PFSK-1 (cell line): ENCODE results near the gene ARHGAP10.

Source experiments
- FOXP2 ChIP-seq: optimal IDR thresholded peaks from 2 replicates; pipeline ENCODE3; 2011; ENCODE audit warnings: borderline replicate concordance, control low read depth, inconsistent platforms; ENCODE audit not compliant: insufficient read depth; ENCODE audit errors: extremely low read length, extremely low read depth
- POLR2AphosphoS5 ChIP-seq: IDR thresholded peaks from 2 replicates; pipeline ENCODE4 v1.6.1; 2012; ENCODE audit warnings: low read depth, mild to moderate bottlenecking, control low read depth, low read length, moderate library complexity
- SIN3A ChIP-seq: IDR thresholded peaks from 2 replicates; pipeline ENCODE4 v1.6.1; 2012; ENCODE audit warnings: mild to moderate bottlenecking, low read length, moderate library complexity, borderline replicate concordance; ENCODE audit not compliant: insufficient read depth
- TAF1 ChIP-seq: IDR thresholded peaks from 2 replicates; pipeline ENCODE4 v1.6.1; 2012; ENCODE audit warnings: low read length, control low read depth, borderline replicate concordance; ENCODE audit not compliant: insufficient read depth
- TF ChIP-seq, protein P1 (sequence below), 2 experiments: IDR thresholded peaks; 2 replicates each; pipeline versions ENCODE4 v1.6.1 to v1.8.0; 2011 to 2012; ENCODE audit warnings: low read depth in 2 of 2, low read length in 2 of 2, control low read depth in 1 of 2, inconsistent platforms in 1 of 2, mild to moderate bottlenecking in 1 of 2, moderate library complexity in 1 of 2; ENCODE audit not compliant: insufficient read depth in 1 of 2

The ARHGAP10 gene

DNA sequence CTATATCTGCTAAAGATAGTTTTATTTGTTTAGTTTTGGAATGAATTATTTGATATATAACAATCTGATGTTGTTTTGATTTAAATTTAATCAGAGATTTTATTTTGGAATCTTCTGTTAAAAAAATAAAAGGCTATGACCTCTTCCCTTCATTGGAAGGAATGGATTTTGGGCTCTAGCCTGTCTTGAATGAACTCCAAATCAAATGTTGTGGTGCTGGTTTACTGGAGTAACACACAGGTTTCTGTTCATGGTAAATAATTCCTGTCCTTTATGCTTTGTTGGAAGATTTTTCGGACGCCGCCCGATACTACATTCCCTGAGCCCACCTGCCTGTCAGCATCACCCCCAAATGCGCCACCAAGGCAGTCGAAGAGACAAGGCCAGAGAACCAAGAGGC lies 291.1 kb downstream of the ARHGAP10 start:
- TF ChIP-seq SIN3A (no peak), POLR2AphosphoS5 (no peak), TAF1 (no peak), FOXP2 (no peak)
- TF ChIP-seq, protein P1, sequence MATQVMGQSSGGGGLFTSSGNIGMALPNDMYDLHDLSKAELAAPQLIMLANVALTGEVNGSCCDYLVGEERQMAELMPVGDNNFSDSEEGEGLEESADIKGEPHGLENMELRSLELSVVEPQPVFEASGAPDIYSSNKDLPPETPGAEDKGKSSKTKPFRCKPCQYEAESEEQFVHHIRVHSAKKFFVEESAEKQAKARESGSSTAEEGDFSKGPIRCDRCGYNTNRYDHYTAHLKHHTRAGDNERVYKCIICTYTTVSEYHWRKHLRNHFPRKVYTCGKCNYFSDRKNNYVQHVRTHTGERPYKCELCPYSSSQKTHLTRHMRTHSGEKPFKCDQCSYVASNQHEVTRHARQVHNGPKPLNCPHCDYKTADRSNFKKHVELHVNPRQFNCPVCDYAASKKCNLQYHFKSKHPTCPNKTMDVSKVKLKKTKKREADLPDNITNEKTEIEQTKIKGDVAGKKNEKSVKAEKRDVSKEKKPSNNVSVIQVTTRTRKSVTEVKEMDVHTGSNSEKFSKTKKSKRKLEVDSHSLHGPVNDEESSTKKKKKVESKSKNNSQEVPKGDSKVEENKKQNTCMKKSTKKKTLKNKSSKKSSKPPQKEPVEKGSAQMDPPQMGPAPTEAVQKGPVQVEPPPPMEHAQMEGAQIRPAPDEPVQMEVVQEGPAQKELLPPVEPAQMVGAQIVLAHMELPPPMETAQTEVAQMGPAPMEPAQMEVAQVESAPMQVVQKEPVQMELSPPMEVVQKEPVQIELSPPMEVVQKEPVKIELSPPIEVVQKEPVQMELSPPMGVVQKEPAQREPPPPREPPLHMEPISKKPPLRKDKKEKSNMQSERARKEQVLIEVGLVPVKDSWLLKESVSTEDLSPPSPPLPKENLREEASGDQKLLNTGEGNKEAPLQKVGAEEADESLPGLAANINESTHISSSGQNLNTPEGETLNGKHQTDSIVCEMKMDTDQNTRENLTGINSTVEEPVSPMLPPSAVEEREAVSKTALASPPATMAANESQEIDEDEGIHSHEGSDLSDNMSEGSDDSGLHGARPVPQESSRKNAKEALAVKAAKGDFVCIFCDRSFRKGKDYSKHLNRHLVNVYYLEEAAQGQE (IDR thresholded peaks at IDR 0.05; ENCODE audit: insufficient read depth in 1 of 2, low read depth in 2 of 2, low read length in 2 of 2) = no peak

DNA sequence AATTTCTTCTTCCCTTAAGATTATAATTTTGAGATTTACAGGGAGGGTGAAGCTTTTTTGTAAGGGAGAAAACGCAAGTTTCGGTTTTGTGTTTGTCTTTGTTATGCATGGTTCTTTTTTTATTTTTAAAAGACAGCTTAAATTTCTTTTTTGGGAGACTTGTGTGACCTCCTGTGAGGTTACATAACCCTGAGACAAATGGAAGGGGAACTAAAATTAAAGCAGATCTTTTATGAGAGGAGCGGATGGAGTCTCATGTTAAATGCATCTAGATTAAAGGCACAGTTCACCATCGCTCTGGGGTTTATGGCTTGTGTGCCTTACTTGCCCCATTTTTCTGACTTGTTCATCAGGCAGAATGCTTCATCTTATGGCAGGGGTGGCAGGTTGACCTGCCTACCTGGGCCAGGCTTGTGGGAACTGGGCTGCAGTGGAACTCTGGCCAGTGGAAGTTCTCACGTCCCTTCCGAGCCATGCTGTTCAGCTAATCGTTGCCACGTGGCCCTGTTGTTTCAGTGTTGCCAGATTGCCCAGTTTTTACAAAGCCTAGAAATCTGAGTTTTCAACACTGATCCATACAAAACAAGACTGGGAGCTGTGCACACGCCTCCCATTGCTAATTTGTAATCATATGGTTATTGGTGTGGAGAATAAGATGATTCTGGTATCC lies 291.8 kb downstream of the ARHGAP10 start:
- TF ChIP-seq SIN3A (no peak), TAF1 (no peak), POLR2AphosphoS5 (no peak), FOXP2 (no peak)
- TF ChIP-seq, protein P1 (IDR thresholded peaks at IDR 0.05; ENCODE audit: insufficient read depth in 1 of 2, low read depth in 2 of 2, low read length in 2 of 2) = no peak

DNA sequence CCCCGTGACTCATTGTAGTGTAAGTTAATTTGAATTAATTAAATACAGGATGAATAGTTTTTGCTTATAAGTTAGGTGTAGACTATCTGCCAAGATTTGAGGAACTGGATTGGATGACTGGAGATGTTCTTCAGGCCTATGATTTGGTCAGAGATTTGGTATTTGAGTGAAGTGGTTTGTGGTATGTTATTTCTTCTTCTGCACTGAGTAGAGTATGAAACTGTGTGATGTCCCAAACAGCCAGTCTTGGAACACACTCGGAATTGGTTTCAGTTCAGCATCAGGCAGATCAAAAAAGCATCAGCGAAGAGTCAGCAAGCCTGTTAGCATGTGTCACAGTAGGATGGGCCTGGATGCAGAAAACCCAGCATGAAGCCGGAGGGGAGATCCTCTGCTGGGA lies 294.1 kb downstream of the ARHGAP10 start:
- no peak for TF ChIP-seq FOXP2

DNA sequence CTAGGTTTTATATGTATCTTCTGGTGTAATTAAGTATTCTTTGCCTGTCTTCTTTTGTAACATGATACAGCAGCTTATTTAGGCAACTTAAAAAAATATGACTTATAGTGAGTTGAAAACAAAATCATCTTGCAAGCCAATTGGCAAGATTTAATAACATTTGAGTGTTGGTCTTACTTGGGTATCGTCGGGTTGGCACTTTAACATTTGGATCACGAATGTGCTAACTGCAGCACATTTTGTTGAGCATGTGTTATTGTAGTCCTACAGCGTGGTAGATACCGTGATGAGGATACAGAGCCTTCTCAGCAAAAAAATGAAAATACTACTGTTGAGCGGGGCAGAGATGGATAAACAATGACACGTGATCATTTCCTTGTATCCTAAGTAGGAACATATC lies 295.3 kb downstream of the ARHGAP10 start:
- TF ChIP-seq TAF1 (no peak), POLR2AphosphoS5 (no peak), SIN3A (no peak), FOXP2 (no peak)
- TF ChIP-seq, protein P1 (IDR thresholded peaks at IDR 0.05; ENCODE audit: insufficient read depth in 1 of 2, low read depth in 2 of 2, low read length in 2 of 2) = no peak

DNA sequence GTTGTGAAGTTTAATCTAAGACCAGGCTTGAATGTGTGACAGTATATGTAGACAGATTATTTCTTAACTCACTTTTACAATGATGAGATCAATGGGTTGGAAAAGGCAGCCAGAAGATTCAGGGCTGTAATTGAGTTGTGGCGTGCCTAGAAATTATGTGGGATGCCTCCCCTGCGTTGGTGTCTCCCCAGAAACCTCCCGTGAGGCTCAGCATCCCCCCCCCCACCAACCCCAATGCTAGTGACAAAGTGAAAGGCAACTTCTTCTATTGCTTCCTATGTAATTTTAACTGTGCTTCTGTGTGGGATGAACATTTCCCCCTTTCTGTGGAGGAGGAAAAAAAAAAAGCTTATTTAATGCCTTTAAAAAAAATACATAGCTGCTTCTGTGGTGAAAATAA lies 297.9 kb downstream of the ARHGAP10 start:
- no peak for TF ChIP-seq TAF1
- no peak for TF ChIP-seq POLR2AphosphoS5

DNA sequence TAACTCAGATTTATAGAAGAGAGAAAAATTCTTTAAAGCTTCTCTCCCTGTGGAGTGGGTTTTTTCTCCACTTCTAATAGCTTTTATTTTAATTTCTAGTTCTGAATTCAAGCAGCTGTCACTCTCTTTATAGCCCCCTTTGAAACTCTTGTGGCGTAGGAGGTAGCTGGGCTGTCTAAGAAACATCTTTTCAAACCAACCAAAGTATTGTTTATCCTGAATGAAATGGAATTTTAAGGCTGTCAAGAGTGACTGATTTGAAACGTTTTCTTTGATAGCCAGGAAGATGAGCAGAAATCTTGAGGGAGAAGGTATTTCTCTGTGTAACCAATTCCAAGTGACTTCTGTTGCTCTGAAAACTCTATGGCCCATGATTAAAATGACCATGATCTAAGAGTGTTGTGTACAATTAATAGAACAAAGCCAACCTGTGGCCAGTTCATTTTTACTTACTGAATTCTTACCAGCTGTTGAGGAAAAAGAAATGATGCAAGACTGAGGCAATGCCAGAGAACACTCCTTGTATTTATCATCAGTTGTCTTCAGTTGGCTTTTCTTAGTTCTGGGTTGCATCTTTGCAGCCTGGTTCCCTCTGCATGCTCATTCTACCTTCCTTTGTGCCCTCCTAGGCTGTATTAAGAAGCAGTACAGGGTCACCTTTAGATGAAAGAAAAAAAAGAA lies 298.4 kb downstream of the ARHGAP10 start:
- TF ChIP-seq SIN3A = no peak
- no peak for TF ChIP-seq FOXP2
- TF ChIP-seq POLR2AphosphoS5 = no peak
- no peak for TF ChIP-seq TAF1
- TF ChIP-seq, protein P1 (IDR thresholded peaks at IDR 0.05; ENCODE audit: insufficient read depth in 1 of 2, low read depth in 2 of 2, low read length in 2 of 2) = no peak
